Measurements from ENCODE around the gene RHBDF1. TPM values are rescaled to one million over a fixed set of nuclear protein-coding genes. Genes with fewer than 3 reads are reported as not detected.

Gene RHBDF1
- total RNA-seq, 1 donor from 2014 or later: 36.0 TPM

DNA sequence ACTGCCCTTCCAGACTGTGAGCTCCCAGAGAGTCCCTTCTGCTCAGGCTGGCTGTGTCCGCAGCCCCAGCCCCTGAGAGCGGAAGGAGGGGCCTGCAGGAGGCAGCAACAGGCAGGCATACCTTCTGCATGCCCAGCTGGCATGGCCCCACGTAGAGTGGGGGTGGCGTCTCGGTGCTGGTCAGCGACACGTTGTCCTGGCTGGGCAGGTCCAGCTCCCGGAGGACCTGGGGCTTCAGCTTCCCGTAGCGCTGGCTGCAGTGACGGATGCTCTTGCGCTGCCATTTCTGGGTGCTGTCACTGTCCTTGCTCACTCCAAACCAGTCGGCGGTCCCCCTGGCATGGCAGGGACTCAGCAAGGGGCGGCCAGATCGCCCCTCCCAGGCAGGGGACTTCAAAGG, 9.0 kb downstream of the RHBDF1 start:
- DNase-seq (ENCODE audit: low read depth): no peak
- H3K36me3 ChIP-seq (ENCODE audit: control insufficient read depth, insufficient read depth, low read length): peaks cover 3% of the 10 kb centered on the region
- TF ChIP-seq, protein P1, sequence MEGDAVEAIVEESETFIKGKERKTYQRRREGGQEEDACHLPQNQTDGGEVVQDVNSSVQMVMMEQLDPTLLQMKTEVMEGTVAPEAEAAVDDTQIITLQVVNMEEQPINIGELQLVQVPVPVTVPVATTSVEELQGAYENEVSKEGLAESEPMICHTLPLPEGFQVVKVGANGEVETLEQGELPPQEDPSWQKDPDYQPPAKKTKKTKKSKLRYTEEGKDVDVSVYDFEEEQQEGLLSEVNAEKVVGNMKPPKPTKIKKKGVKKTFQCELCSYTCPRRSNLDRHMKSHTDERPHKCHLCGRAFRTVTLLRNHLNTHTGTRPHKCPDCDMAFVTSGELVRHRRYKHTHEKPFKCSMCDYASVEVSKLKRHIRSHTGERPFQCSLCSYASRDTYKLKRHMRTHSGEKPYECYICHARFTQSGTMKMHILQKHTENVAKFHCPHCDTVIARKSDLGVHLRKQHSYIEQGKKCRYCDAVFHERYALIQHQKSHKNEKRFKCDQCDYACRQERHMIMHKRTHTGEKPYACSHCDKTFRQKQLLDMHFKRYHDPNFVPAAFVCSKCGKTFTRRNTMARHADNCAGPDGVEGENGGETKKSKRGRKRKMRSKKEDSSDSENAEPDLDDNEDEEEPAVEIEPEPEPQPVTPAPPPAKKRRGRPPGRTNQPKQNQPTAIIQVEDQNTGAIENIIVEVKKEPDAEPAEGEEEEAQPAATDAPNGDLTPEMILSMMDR (IDR thresholded peaks at IDR 0.05; ENCODE audit: insufficient read depth, low read length, poor library complexity, severe bottlenecking): no peak
- H3K4me3 ChIP-seq (ENCODE audit: low read depth, low read length): no peak overlapping the region
- H3K27me3 ChIP-seq (ENCODE audit: control insufficient read depth, insufficient read depth, low read length): no peaks in the 10 kb centered on the region

DNA sequence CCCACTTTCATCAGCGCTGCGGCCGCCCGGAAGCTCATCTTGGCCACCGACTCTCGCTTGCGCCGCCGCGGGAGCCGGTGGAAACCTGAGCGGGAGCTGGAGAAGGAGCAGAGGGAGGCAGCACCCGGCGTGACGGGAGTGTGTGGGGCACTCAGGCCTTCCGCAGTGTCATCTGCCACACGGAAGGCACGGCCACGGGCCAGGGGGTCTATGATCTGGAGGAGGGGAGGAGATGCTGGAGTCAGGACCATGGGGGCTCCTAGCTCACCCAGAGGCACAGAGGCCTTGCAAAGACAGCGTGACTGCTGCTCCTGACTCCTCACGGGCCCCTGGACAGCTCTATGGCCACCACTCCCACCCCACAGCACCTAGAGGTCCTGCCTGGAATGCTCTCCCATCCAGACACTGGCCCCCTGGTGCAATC, 9.5 kb downstream of the RHBDF1 start:
- Histone ChIP-seq H3K36me3 (ENCODE audit: control insufficient read depth, insufficient read depth, low read length) (peaks cover 3% of the 10 kb centered on the region), H3K27me3 (ENCODE audit: control insufficient read depth, insufficient read depth, low read length) (no peaks in the 10 kb centered on the region)
- TF ChIP-seq, protein P1 (IDR thresholded peaks at IDR 0.05; ENCODE audit: insufficient read depth, low read length, poor library complexity, severe bottlenecking): no peak

DNA sequence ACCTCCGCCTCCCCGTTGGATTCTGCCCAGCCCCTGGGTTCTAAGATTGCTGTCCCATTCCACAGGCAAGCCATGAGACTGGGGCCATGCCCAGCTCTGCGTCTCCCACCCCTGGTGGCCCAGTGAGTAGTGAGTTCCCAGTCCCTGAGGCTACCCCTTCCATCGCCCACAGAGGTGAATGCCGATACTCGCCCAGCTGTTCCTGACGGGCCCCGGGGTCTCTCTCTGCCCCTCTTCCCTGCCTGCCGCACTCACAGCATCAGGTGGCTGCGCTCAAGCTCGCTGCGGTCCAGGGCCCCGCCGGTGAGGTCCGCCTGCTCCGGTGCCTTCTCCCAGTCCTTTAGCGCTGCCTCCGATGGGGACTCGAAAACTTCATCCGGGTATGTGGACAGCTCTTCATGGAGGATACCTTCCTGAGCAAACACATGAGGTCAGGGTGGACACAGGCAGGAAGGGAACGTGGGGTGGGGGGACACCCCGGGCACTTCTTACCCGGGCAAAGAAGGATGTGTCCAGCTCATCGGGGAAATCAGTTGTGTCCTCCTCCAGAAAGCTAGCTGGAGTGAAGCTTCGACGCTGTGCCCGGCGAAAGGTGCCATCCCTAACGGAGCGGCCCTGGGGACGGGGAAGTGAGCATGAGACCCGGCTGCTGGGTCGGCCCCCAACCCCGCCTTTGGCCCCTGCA, 10.0 kb downstream of the RHBDF1 start:
- no peak overlapping the region for H3K4me3 ChIP-seq (ENCODE audit: low read depth, low read length)
- TF ChIP-seq, protein P1 (IDR thresholded peaks at IDR 0.05; ENCODE audit: insufficient read depth, low read length, poor library complexity, severe bottlenecking): no peak
- H3K36me3 ChIP-seq (ENCODE audit: control insufficient read depth, insufficient read depth, low read length): peaks cover 3% of the 10 kb centered on the region
- no peaks in the 10 kb centered on the region for H3K27me3 ChIP-seq (ENCODE audit: control insufficient read depth, insufficient read depth, low read length)
- DNase-seq (ENCODE audit: low read depth): no peak

More for the DNA sequence above, 9.5 kb downstream of the RHBDF1 start:
- no peak for DNase-seq (ENCODE audit: low read depth)
- H3K4me3 ChIP-seq (ENCODE audit: low read depth, low read length): no peak overlapping the region

DNA sequence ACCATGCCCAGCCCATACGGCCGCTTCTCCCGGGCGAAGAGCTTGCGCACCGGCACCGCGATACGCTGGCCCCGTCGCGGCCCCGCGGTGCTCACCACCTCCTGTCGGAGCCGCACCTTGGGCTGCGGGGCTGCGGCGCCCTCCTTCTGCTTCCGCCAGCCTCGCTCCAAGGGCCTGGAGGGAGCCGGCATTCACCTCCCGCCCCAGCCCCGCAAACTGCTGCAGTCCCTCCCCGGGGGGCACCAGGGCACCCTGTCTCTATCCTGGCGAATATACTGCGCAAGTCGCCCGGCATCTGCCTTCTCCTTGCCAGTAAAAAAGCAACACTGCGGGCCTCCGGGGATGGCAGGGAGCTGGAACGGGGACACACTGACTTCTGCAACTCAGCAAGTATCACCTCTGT, 10.6 kb downstream of the RHBDF1 start:
- H3K4me3 ChIP-seq (ENCODE audit: low read depth, low read length): no peak overlapping the region
- no peaks in the 10 kb centered on the region for H3K27me3 ChIP-seq (ENCODE audit: control insufficient read depth, insufficient read depth, low read length)
- DNase-seq (ENCODE audit: low read depth): no peak
- peaks cover 3% of the 10 kb centered on the region for H3K36me3 ChIP-seq (ENCODE audit: control insufficient read depth, insufficient read depth, low read length)
- TF ChIP-seq, protein P1 (IDR thresholded peaks at IDR 0.05; ENCODE audit: insufficient read depth, low read length, poor library complexity, severe bottlenecking): no peak

DNA sequence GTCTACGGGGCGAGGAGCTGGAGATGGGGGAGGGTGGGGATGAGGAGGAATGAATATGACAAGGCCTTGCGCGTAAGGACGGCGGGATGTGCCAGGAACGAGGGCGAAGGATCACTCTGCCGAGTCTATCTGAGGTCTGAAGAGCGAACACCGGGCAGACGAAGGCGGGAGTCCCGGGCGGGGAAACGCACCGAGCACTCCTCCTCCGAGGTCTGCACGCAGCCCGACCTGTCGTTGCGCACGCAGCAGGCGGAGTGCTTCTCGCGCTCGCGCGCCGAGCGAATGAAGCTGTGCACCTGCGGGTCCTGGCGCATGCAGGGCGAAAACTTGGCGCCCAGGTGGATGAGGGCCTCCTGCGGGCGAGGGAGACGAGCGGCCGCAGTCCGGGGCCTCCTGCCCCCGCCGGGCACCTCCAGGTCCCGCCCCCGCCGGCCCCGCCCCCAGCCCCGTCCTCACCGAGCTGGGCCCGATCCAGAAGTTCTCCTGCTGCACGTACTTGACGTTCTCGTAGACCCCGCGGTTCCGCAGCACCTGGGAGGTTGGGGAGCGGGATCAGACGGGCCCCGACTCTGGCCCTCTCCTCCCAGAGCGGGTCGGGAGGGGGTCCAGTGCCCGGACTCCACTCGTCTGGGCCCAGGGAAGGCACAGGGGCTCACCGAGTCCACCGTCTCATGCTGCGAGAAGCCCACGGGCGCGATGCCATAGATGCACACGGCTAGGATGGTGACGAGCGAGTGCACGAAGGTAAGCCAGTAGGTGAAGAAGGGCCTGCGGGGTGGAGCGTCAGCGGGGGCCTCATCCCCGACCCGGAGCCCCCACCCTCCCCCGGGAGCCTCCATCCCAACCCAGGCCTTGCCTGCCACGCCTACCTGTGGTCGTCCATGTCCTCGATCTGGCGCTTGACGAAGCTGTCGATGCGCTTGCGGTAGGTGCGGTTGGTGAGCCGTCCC, 11.2 kb downstream of the RHBDF1 start:
- TF ChIP-seq, protein P1 (IDR thresholded peaks at IDR 0.05; ENCODE audit: insufficient read depth, low read length, poor library complexity, severe bottlenecking): no peak
- Histone ChIP-seq H3K4me3 (ENCODE audit: low read depth, low read length) (no peak overlapping the region), H3K36me3 (ENCODE audit: control insufficient read depth, insufficient read depth, low read length) (peaks cover 3% of the 10 kb centered on the region), H3K27me3 (ENCODE audit: control insufficient read depth, insufficient read depth, low read length) (no peaks in the 10 kb centered on the region)
- no peak for DNase-seq (ENCODE audit: low read depth)

Data from kidney epithelial cell (primary cell).